Cardiac fibroblast (primary cell): ENCODE data around the gene ATXN10.
"Not testable (repeated sequence)": the region's sequence is repeated elsewhere in the genome, so short reads cannot be mapped to it uniquely, and the experiment has no call there.

Experiments used
- DNase-seq, 2 donors: peaks; one replicate each; pipeline versions ENCODE4 v3.0.0 to v3.0.0-alpha.2; 2010; ENCODE audit warnings: low read depth in 2 of 2
- H3K4me3 ChIP-seq, 2 donors: replicated peaks in 1 of 2; 1 replicate in 1 of 2; 2 replicates in 1 of 2; pipeline ENCODE4 v1.5.1; 2011; ENCODE audit warnings: low read depth in 2 of 2, low read length in 2 of 2, mild to moderate bottlenecking in 2 of 2, moderate library complexity in 1 of 2
- CTCF ChIP-seq: IDR thresholded peaks from one replicate; pipeline ENCODE4 v1.5.1; 2011; ENCODE audit warnings: low read depth, mild to moderate bottlenecking, low read length, inconsistent platforms

Gene ATXN10

GRCh38 chr22:45678961-45679912 is 7.6 kb downstream of the ATXN10 start:
- DNase-seq = peak in 1 of 2 donors; percentile 75
- no peak for TF ChIP-seq CTCF
- H3K4me3 ChIP-seq = no peak overlapping the region

GRCh38 chr22:45680932-45681700 is 9.5 kb downstream of the ATXN10 start:
- no peak for TF ChIP-seq CTCF
- no peak overlapping the region for H3K4me3 ChIP-seq
- peak; percentile 38 to 59 for DNase-seq

GRCh38 chr22:45682064-45682463 is 10.4 kb downstream of the ATXN10 start:
- DNase-seq = no peak
- H3K4me3 ChIP-seq = no peak overlapping the region
- no peak for TF ChIP-seq CTCF

GRCh38 chr22:45682773-45683172 is 11.1 kb downstream of the ATXN10 start:
- not testable (repeated sequence) for H3K4me3 ChIP-seq, DNase-seq

GRCh38 chr22:45683248-45683647 is 11.6 kb downstream of the ATXN10 start:
- DNase-seq = no peak

GRCh38 chr22:45683680-45684079 is 12.0 kb downstream of the ATXN10 start:
- DNase-seq = no peak
- no peak for TF ChIP-seq CTCF
- no peak overlapping the region for H3K4me3 ChIP-seq

More at GRCh38 chr22:45683248-45683647, 11.6 kb downstream of the ATXN10 start:
- no peak for TF ChIP-seq CTCF
- H3K4me3 ChIP-seq = no peak overlapping the region

- no peak for TF ChIP-seq CTCF
- H3K4me3 ChIP-seq = no peak overlapping the region
- DNase-seq = peak in 1 of 2 donors; percentile 57
Observed at GRCh38 chr22:45684169-45684568, 12.5 kb downstream of the ATXN10 start.
